Measurements from ENCODE around the gene ARL6IP4. TPM values are rescaled to one million over a fixed set of nuclear protein-coding genes. Genes with fewer than 3 reads are reported as not detected.

ARL6IP4 gene
- total and polyA plus RNA-seq, 2 donors (not counting 1 experiment from before 2014, with no cell fraction given): 145 to 149 TPM

- Histone ChIP-seq H4K20me1 (ENCODE audit: control insufficient read depth, extremely low read depth, insufficient read depth, low read length) (no peaks in the 10 kb centered on the region), H3K9me3 (ENCODE audit: control insufficient read depth, insufficient read depth, low read depth, low read length) (no peaks in the 10 kb centered on the region), H2AFZ (ENCODE audit: low read length) (no peak overlapping the region), H3K4me3 (replicated peaks in 1 of 4; ENCODE audit: control extremely low read depth in 1 of 4, insufficient read depth in 1 of 4, low read depth in 3 of 4, low read length in 4 of 4) (no peak overlapping the region), H3K9ac (ENCODE audit: insufficient read depth, low read length) (no peak overlapping the region), H3K27ac (ENCODE audit: insufficient read depth, low read length) (no peak overlapping the region), H3K4me1 (ENCODE audit: control insufficient read depth, extremely low read depth, insufficient read depth, low read length) (peaks cover 3% of the 10 kb centered on the region), H3K27me3 (ENCODE audit: control insufficient read depth, insufficient read depth, low read length) (no peaks in the 10 kb centered on the region), H3K4me2 (ENCODE audit: extremely low read depth, insufficient read depth, low read length) (no peak overlapping the region), H3K36me3 (ENCODE audit: control insufficient read depth, insufficient read depth, low read length) (peaks cover 4% of the 10 kb centered on the region), H3K79me2 (ENCODE audit: control insufficient read depth, insufficient read depth, low read length) (no peaks in the 10 kb centered on the region)
- DNase-seq (ENCODE audit: low read depth in 2 of 2): no peak
- TF ChIP-seq EZH2 (IDR thresholded peaks at IDR 0.05; ENCODE audit: low read length, missing control alignments): no peak
- no peak for TF ChIP-seq CTCF (conservative IDR thresholded peaks at IDR 0.05 in 1 of 2, IDR thresholded peaks at IDR 0.05 in 1 of 2; ENCODE audit: low read depth in 1 of 2, low read length in 2 of 2)
Measured at GRCh38 chr12:123027726-123028445, 47.4 kb downstream of the ARL6IP4 start.

- H2AFZ ChIP-seq (ENCODE audit: low read length): no peak overlapping the region
- no peaks in the 10 kb centered on the region for H3K27me3 ChIP-seq (ENCODE audit: control insufficient read depth, insufficient read depth, low read length)
- H3K9me3 ChIP-seq (ENCODE audit: control insufficient read depth, insufficient read depth, low read depth, low read length): no peaks in the 10 kb centered on the region
- H3K4me2 ChIP-seq (ENCODE audit: extremely low read depth, insufficient read depth, low read length): no peak overlapping the region
- H4K20me1 ChIP-seq (ENCODE audit: control insufficient read depth, extremely low read depth, insufficient read depth, low read length): no peaks in the 10 kb centered on the region
- no peaks in the 10 kb centered on the region for H3K79me2 ChIP-seq (ENCODE audit: control insufficient read depth, insufficient read depth, low read length)
- DNase-seq (ENCODE audit: low read depth in 2 of 2): no peak
- H3K4me1 ChIP-seq (ENCODE audit: control insufficient read depth, extremely low read depth, insufficient read depth, low read length): peaks cover 3% of the 10 kb centered on the region
- no peak overlapping the region for H3K9ac ChIP-seq (ENCODE audit: insufficient read depth, low read length)
- no peak for TF ChIP-seq EZH2 (IDR thresholded peaks at IDR 0.05; ENCODE audit: low read length, missing control alignments)
- no peak for TF ChIP-seq CTCF (conservative IDR thresholded peaks at IDR 0.05 in 1 of 2, IDR thresholded peaks at IDR 0.05 in 1 of 2; ENCODE audit: low read depth in 1 of 2, low read length in 2 of 2)
- H3K36me3 ChIP-seq (ENCODE audit: control insufficient read depth, insufficient read depth, low read length): peaks cover 4% of the 10 kb centered on the region
- H3K27ac ChIP-seq (ENCODE audit: insufficient read depth, low read length): no peak overlapping the region
- no peak overlapping the region for H3K4me3 ChIP-seq (replicated peaks in 1 of 4; ENCODE audit: control extremely low read depth in 1 of 4, insufficient read depth in 1 of 4, low read depth in 3 of 4, low read length in 4 of 4)
Measured at GRCh38 chr12:123028475-123028874, 48.0 kb downstream of the ARL6IP4 start.

DNA sequence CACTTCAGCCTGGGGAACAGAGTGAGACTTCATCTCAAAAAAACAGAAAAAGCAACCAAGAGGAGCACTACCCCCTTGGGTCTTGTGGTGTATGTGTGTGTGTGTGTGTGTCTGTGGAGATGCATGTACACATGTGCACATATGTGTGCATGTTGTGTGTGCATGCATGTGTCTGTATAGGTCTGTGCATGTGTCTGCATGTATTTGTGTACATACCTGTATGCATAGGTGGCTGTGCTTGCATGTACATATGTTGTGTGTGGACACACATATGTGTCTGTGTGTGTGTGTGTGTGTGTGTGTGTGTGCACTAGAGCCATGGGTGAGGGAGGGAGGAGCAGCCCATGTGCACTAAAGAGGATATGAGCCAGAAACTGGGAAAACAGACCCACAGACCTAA lies 49.1 kb downstream of the ARL6IP4 start:
- no peak overlapping the region for H3K9ac ChIP-seq (ENCODE audit: insufficient read depth, low read length)

More for the DNA sequence above, 49.1 kb downstream of the ARL6IP4 start:
- H3K79me2 ChIP-seq (ENCODE audit: control insufficient read depth, insufficient read depth, low read length): no peaks in the 10 kb centered on the region
- no peak overlapping the region for H3K4me2 ChIP-seq (ENCODE audit: extremely low read depth, insufficient read depth, low read length)
- H3K36me3 ChIP-seq (ENCODE audit: control insufficient read depth, insufficient read depth, low read length): peaks cover 6% of the 10 kb centered on the region
- TF ChIP-seq EZH2 (IDR thresholded peaks at IDR 0.05; ENCODE audit: low read length, missing control alignments) (no peak), CTCF (conservative IDR thresholded peaks at IDR 0.05 in 1 of 2, IDR thresholded peaks at IDR 0.05 in 1 of 2; ENCODE audit: low read depth in 1 of 2, low read length in 2 of 2) (no peak)
- H3K27me3 ChIP-seq (ENCODE audit: control insufficient read depth, insufficient read depth, low read length): no peaks in the 10 kb centered on the region
- H3K27ac ChIP-seq (ENCODE audit: insufficient read depth, low read length): no peak overlapping the region
- no peak for DNase-seq (ENCODE audit: low read depth in 2 of 2)
- H3K4me1 ChIP-seq (ENCODE audit: control insufficient read depth, extremely low read depth, insufficient read depth, low read length): peaks cover 5% of the 10 kb centered on the region
- no peak overlapping the region for H2AFZ ChIP-seq (ENCODE audit: low read length)
- H4K20me1 ChIP-seq (ENCODE audit: control insufficient read depth, extremely low read depth, insufficient read depth, low read length): no peaks in the 10 kb centered on the region
- no peak overlapping the region for H3K4me3 ChIP-seq (replicated peaks in 1 of 4; ENCODE audit: control extremely low read depth in 1 of 4, insufficient read depth in 1 of 4, low read depth in 3 of 4, low read length in 4 of 4)
- no peaks in the 10 kb centered on the region for H3K9me3 ChIP-seq (ENCODE audit: control insufficient read depth, insufficient read depth, low read depth, low read length)

Data from fibroblast of lung (primary cell).